Parathyroid adenoma (tissue), 2 donors: Measurements from ENCODE around the gene DCLK2.
"Not testable (repeated sequence)": the region's sequence is repeated elsewhere in the genome, so short reads cannot be mapped to it uniquely, and the experiment has no call there.

Experiments used
- H2AFZ ChIP-seq: fragments of 300-600 bp; sonication (generic); one replicate; pipeline ENCODE4 v1.7.0; 2017; ENCODE audit warnings: antibody characterized with exemption, mild to moderate bottlenecking
- H3K27ac ChIP-seq: fragments of 300-600 bp; sonication (generic); one replicate; pipeline ENCODE4 v1.7.0; 2017
- H3K27me3 ChIP-seq: fragments of 300-600 bp; sonication (generic); one replicate; pipeline ENCODE4 v1.7.0; 2017; ENCODE audit warnings: low read length; ENCODE audit not compliant: control insufficient read depth, insufficient read depth
- H3K36me3 ChIP-seq: fragments of 300-600 bp; sonication (generic); one replicate; pipeline ENCODE4 v1.7.0; 2017; ENCODE audit warnings: low read length; ENCODE audit not compliant: control insufficient read depth, insufficient read depth
- H3K4me1 ChIP-seq: fragments of 300-600 bp; sonication (generic); one replicate; pipeline ENCODE4 v1.7.0; 2017; ENCODE audit warnings: control low read depth
- H3K4me2 ChIP-seq: fragments of 300-600 bp; sonication (generic); one replicate; pipeline ENCODE4 v1.7.0; 2017; ENCODE audit warnings: low read length
- H3K4me3 ChIP-seq: fragments of 300-600 bp; sonication (generic); one replicate; pipeline ENCODE4 v1.7.0; 2017; ENCODE audit warnings: low read depth, low read length
- H3K79me2 ChIP-seq: fragments of 300-600 bp; sonication (generic); one replicate; pipeline ENCODE4 v1.7.0; 2017; ENCODE audit warnings: control low read depth
- H3K9ac ChIP-seq: fragments of 300-600 bp; sonication (generic); one replicate; pipeline ENCODE4 v1.7.0; 2017; ENCODE audit warnings: mild to moderate bottlenecking
- H3K9me3 ChIP-seq: fragments of 300-600 bp; sonication (generic); one replicate; pipeline ENCODE4 v1.7.0; 2017; ENCODE audit warnings: low read length; ENCODE audit not compliant: control insufficient read depth
- CTCF ChIP-seq: fragments of 300-600 bp; sonication (generic); IDR thresholded peaks from one replicate; pipeline ENCODE4 v1.7.0; 2017; ENCODE audit warnings: antibody characterized with exemption, mild to moderate bottlenecking
- donor health status: primary hyperparathyroidism.

Gene DCLK2

GRCh38 chr4:150192986-150193385, 114.7 kb downstream of the DCLK2 start:
- no peaks in the 10 kb centered on the region for H3K9me3 ChIP-seq
- TF ChIP-seq CTCF, result no peak

GRCh38 chr4:150197256-150197655, 119.0 kb downstream of the DCLK2 start:
- H3K4me2 ChIP-seq, H3K4me3 ChIP-seq, H2AFZ ChIP-seq, H3K79me2 ChIP-seq, H3K4me1 ChIP-seq, H3K27me3 ChIP-seq, H3K27ac ChIP-seq, H3K9ac ChIP-seq, H3K36me3 ChIP-seq, H3K9me3 ChIP-seq: not testable (repeated sequence)

More at GRCh38 chr4:150192986-150193385, 114.7 kb downstream of the DCLK2 start:
- Histone ChIP-seq H3K4me2 (no peak overlapping the region), H2AFZ (no peak overlapping the region), H3K9ac (no peak overlapping the region), H3K4me1 (no peaks in the 10 kb centered on the region), H3K4me3 (no peak overlapping the region), H3K79me2 (no peaks in the 10 kb centered on the region), H3K27ac (no peak overlapping the region), H3K27me3 (no peaks in the 10 kb centered on the region), H3K36me3 (no peaks in the 10 kb centered on the region)

GRCh38 chr4:150199056-150199455, 120.8 kb downstream of the DCLK2 start:
- Histone ChIP-seq H3K9ac (no peak overlapping the region), H3K4me2 (no peak overlapping the region), H3K36me3 (no peaks in the 10 kb centered on the region), H3K4me1 (no peaks in the 10 kb centered on the region), H3K27ac (no peak overlapping the region), H3K79me2 (no peaks in the 10 kb centered on the region), H3K9me3 (no peaks in the 10 kb centered on the region), H2AFZ (no peak overlapping the region), H3K27me3 (no peaks in the 10 kb centered on the region), H3K4me3 (no peak overlapping the region)
- no peak for TF ChIP-seq CTCF

- no peak overlapping the region for H3K4me2 ChIP-seq
- H3K36me3 ChIP-seq, result no peaks in the 10 kb centered on the region
- no peaks in the 10 kb centered on the region for H3K4me1 ChIP-seq
- H3K9me3 ChIP-seq, result no peaks in the 10 kb centered on the region
- H2AFZ ChIP-seq, result no peak overlapping the region
- no peak overlapping the region for H3K27ac ChIP-seq
- H3K27me3 ChIP-seq, result no peaks in the 10 kb centered on the region
- H3K79me2 ChIP-seq, result no peaks in the 10 kb centered on the region
- no peak for TF ChIP-seq CTCF
- no peak overlapping the region for H3K4me3 ChIP-seq
- H3K9ac ChIP-seq, result no peak overlapping the region
These were observed 126.8 kb downstream of the DCLK2 start for GRCh38 chr4:150205016-150205415.

- Histone ChIP-seq H3K27ac (no peak overlapping the region), H3K4me1 (no peaks in the 10 kb centered on the region), H3K9me3 (no peaks in the 10 kb centered on the region), H3K36me3 (no peaks in the 10 kb centered on the region), H3K9ac (no peak overlapping the region), H3K4me3 (no peak overlapping the region), H3K27me3 (no peaks in the 10 kb centered on the region), H3K4me2 (no peak overlapping the region), H3K79me2 (no peaks in the 10 kb centered on the region), H2AFZ (no peak overlapping the region)
- no peak for TF ChIP-seq CTCF
These were observed 128.0 kb downstream of the DCLK2 start for GRCh38 chr4:150206265-150206664.
